ENCODE measurements around the gene PIGBOS1.
"Not testable (repeated sequence)": the region's sequence is repeated elsewhere in the genome, so short reads cannot be mapped to it uniquely, and the experiment has no call there.

PIGBOS1 gene

DNA sequence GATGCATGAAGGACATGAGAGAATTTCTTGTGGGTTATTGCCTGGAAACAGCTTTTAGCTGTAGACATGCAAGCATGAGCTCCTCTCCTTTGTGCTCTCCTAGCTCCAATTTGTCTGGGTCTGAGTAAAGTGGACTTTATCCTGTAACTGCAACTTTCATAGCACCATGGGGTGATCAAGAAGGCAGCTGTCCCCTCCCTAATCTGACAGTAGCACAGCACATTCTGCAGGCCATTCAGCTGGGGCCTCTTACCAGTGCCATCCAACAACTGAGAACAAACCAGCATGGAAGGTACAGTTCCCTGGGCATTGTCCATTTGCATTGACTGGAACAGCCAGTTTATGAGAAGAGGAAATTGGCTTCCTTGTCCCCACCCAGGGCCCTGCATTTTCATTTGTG, 21.6 kb downstream of the PIGBOS1 start:
- no peak for DNase-seq

DNA sequence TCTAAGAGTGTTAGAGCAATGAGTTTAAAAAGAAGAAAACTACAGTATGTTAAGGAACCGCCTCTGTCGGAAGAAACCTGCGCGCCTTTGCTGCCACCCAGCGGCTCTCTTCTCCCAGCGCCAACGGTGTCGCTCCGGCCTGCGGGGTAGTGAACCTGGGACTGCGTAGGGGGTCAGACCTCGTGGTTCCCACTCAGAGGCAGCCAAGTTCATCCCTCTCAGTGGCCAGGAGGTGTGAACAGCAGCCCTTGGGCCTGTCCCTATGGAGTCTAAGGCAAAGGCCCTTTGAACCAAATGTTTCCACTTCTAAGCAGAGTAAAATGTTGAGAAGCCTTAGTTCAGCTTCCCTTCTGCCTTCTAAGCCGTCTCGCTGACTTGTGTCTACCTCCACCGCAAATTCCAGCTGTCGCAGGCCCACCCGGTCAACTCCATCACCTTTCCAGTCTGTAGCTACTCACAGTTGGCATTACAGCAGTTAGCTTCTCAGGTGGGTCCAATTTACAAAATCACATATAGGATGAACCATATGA, 28.3 kb downstream of the PIGBOS1 start:
- peak in 53 of 56 donors; percentile 7 to 85 (median 53) for DNase-seq

DNA sequence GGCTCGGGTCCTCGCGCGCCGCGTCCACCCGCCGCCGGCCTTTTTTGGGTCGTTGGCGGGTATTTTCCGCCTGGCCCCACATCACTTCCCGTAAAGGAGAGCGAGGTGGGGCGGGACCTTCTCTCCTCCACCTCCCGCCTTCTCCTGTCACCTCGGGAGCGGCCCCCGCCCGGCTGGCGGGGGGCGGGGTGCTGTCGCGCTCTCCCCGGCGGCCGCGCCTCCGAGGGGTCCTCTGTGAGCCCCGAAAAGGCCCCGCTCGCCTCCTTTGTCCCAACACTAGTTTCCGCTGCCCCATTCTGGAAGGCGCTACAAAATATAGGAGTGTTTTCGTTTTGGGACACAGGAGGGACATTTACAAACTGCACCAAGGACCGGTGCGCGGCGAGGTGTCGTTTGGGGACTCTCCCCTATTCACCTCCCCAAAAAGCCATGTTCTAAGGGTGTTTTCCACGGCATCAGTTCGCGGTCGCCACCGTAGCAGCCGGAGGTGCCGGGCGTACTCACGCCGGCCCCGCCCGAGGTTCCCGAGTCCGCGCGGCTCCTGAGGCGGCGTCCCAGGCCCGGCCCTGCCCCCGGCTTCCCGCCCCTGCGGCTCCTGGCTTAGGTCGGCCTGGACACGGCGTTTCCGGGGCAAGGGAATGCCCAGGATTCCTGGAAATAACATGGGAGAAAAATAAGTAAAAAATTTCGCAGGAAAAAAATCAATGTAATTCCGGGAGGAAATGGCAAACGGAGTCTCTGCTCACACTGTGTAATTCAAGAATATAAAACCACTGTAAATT, 29.0 kb downstream of the PIGBOS1 start, which contains the start of gene RAB27A:
Gene RAB27A, minus strand, starts transcription at position 68 of the 782 bp plus-strand sequence. CDS start 54,879 bp downstream, outside the sequence.
- peak in 29 of 56 donors; percentile 1 to 41 (median 16) for DNase-seq

DNA sequence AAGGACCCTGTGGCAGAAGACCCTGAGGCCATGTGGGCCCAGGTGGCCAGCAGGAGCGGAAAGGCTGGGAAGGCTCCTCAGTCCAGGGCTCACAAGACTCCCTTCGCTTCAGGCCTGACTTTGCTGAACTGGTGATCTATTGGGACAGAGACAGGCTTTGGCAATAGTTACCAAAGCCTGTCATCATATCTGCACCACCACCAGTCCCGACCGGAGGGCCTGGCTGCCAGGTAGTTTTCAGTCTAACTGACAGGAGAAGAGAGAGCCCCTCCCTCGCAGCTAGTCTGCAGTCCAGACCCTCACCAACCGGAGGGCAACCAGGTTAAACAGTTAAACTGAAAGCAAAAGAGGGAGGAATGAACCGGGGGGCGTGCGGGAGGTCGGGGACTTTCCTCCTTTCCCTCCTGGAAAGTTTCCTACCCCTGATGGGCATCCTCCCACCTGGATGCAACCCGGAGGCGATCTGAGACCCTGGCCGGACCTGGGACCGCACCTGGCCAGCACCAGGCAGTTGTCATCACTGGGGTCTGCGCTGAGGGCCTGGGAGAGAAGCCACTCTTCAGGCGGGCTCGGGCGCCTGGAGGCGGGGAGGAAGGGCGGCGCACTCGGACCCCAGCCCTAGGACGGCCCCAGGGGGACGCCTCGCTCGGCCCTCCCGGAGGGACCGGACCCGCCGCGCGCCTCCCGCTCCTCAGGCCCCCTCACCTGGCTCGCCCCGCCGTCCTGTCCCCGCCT, 29.7 kb downstream of the PIGBOS1 start:
- DNase-seq = peak in 2 of 56 donors; percentile 1 to 12

DNA sequence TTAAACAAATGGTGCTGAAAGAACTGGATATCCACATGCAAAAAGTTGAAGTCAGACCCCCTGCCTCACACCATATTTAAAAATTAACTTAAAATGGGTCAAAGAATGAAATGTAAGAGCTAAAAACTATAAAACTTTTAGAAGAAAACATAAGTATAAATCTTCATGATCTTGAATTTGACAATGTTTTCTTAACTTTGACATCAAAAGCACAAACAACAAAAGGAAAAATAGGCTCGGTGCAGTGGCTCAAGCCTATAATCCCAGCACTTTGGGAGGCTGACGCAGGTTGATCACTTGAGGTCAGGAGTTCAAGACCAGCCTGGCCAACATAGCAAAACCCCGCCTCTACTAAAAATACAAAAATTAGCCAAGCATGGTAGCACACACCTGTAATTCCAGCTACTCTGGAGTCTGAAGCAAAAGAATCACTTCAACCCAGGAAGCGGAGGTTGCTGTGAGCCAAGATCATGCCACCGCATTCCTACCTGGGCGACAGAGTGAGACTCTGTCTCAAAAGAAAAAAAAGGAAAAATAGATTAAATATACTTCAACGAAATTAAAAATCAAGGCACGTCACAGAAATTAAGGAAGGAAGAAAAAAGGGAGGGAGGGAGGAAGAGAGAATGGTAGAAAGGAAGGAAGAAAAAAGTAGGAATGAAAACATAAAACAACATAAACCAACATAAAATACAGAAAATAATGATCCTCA, 30.8 kb downstream of the PIGBOS1 start:
- DNase-seq = no peak

DNA sequence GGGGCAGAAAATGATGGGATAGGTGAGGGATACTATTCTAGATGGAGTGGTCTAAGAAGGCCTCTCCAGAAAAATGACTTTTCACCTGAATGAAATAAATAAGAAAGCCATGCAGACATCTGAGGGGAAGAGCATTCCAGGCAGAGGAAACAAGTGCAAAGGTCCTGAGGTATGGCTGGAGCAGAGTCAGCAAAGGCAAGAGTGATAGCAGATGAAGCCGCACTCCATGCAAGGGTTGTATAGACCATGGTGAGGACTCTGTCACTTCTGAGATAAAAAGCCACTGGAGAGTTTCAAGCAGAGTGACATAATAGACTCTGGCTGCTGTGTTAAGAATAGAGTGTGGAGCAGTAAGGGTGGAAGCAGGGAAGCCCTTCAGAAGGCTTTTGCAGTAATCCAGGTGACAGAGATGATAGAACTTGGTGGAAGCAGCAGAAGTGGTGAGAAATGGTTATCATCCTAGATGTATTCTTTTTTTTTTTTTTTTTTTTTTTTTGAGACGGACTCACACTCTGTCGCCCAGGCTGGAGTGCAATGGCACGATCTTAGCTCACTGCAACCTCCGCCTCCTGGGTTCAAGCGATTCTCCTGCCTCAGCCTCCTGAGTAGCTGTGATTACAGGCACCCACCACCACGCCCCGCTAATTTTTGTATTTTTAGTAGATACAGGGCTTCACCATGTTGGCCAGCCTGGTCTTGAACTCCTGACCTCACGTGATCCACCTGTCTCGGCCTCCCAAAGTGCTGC, 32.3 kb downstream of the PIGBOS1 start:
- DNase-seq = not testable (repeated sequence)

DNA sequence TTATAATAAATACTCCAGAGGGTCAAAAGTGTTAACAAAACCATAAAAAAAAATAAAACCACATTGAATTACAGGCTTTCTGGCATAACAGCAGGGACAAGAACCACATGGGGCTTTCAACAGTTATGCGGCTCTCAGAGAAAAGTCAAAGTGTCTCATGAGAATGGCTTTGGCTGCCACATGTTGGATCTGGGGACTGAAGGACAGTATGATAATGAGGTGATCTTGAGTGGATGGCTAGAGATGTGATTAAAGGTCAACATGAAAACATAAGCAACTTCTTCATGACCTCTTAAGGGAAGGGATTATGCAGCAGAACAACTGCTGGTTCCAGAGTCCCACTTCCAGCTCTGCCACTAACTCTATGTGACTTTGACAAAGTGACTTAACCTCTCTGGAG, 34.5 kb downstream of the PIGBOS1 start:
- DNase-seq = no peak

DNA sequence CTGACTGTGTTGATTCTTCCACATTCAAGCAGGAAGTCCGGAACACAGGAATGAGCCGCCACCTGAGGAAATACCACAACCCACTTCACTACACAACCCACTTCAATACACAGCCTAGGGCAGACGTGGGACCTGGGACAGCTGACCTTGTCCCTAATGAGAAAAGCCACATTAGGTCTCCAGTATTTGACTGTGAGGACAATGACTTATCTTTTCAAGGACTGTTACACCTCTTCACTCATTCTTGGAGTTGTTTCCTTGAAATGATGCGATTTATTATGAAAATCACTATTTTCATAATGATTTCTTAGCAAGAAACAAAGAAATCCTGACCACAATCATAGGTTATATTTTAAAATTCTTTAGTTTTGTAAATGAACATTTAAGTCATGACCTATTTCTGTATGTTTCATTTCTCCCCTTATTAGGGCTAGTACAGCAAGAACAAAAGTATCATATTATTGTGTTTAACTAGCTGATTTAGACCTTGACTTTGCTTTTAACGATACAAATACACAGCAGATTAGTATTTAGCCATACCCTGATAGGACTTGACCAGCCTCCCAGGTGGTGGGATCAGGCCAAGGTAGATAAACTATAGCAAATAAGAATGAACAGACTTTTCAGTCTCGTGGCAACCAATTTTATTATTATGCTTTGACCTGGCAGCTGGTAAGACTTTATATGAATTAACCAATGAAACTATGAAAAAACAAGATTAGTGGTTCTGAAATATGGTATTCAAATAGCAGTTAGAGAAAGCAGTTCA, 35.4 kb downstream of the PIGBOS1 start:
- no peak for DNase-seq

DNA sequence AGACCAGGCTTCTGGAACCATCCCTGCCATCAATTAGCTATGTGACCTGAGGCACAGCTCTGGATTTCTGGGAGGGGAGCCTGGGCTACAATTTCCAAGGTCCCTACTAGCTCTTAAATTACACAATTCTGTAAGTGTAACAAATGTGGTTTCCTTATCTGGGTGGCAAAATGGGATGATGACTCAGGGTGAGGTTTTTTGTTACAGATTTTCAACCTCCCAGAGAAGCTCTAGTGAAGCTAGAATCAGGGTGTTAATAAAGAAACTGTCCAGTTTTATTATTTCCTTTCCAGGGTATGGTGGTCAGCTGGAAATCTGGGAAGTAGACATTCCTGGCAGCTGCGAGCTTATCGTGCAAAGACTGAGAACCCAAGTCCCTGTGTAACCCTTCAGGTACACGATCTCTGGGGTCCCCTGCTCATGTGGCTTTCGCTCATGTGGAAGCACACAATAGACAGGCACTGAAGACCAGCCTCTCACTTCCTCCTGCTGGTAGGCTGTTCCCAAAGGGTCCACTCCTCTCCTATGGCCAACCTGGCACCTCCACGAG, 36.6 kb downstream of the PIGBOS1 start:
- no peak for DNase-seq

DNA sequence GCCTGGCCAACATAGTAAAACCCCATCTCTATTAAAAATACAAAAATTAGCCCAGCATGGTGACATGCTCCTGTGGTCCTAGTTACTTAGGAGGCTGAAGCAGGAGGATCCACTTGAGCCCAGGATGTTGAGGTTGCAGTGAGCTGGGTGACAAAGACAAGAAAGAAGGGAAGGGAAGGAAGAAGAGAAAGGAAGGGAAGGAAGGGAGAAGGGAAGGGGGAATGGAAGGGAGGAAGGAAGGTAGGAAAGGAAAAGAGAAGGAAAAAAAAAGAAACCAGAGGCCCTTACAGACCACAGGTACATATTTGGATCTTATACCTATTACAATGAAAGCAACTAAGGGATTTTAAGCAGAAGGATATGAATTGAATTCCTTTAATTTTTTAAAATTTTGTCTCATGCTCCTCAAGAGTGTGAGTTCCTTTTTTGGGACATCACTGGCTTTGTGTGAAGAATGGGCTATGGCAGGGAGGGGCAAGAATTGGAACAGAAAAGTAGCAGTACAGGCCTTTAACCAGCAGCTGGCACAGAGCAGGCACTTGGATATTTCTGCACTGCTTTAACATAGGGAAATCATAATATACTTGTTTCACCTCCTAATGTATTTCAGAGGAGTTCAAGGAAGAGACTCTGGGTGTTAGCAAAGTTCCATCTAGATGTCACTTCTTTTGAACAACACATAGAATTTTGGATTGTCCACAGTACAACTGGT, 37.2 kb downstream of the PIGBOS1 start:
- DNase-seq = no peak

DNA sequence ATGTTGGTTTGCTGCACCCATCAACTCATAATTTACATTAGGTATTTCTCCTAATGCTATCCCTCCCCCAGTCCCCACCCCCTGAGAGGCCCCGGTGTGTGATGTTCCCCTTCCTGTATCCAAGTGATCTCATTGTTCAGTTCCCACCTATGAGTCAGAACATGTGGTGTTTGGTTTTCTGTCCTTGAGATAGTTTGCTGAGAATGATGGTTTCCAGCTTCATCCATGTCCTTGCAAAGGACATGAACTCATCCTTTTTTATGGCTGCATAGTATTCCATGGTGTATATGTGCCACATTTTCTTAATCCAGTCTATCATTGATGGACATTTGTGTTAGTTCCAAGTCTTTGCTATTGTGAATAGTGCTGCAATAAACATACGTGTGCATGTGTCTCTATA, 38.3 kb downstream of the PIGBOS1 start:
- DNase-seq = not testable (repeated sequence)

DNA sequence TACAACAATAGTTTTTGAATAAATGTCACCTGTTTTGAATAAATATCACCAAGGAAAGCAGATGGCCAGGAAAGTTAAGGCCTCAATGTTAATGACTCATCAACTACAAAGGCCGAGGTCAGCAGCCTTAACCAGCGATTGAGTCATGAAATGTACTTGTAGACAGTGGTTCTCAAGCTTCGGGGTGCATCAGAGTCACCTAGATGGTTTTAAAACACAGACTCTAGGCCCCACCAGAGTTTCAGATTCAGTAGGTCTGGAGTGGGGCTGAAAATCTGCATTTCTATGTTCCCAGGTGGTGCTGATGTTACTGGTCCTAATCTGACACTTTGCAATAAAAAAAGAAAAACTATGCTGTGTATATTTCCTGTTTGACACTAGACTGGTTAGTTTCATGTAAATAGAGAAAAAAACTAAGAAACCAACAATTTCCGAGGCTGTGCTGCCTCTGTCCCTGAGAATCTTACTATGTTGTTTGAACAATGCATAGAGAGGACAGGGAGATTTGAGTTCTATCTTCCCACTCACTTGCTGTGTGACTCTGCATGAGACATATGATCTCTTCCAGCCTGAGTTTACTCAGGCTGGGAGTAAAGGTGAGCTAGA, 39.1 kb downstream of the PIGBOS1 start:
- DNase-seq = no peak

DNA sequence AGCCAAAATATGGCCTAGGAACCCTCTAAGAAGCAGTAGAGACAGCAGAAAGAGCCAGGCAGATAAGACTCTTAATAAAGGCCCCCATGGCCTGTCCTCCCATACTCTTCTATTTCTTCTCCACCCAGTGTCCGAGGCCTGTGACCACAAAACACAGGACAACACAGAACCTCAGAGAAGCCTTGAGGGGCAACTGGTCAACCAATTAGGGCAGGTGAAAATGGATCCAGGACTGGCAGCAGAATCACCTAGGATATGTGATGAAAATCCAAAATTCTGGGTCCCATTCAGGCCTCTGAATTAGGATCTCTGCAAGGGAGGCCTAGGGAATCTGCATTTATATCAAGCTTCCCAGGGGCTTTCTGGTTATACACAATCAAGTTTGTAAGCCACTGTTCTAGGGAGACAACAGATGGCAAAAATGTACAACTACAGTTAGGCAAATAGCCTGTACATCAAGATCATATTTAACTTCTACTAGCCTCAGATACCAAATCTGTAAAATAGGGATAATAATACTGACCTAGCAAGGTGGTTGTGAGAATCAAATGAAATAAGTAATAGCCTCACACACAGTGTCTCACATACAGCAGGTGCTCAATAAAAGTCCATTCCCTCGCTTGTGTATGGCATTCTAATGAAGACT, 39.7 kb downstream of the PIGBOS1 start:
- DNase-seq = no peak

DNA sequence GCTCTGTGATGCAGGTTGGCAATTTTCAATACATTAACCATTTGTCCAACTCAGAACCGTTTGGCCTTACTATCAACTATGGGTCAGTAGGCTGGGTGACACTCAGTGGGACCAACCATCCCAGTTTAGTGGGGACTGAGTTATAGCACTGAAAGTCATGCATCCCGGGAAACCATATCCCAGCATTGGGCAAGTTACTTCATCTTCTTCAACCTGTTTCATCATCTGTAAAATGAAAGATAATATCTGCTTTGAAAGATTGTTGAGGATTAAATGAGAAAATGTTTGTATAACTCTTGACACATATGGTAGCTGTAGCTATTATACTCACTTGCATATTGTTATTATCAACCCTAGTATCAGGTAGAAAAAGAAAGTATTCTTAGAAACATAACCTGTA, 41.2 kb downstream of the PIGBOS1 start:
- no peak for DNase-seq

DNA sequence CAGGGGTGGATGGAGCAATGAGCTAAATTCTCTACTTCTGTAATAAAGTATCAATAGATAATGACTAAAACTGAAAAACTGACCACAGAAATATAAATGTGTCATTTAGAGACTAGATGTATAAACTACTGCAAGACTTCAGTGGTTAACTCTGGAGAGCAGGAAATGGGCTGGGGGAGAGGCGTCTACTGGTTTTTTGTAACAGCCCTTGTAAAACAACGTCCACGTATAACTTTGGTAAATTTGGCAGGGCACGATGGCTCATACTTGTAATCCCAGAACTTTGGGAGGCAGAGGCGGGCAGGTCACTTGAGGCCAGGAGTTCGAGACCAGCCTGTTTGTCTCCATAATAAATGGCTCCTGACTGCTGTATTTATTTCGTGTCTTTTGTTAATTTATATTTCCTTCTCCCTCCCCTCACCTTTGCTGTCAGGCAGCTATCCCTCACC, 41.8 kb downstream of the PIGBOS1 start:
- DNase-seq = no peak

DNA sequence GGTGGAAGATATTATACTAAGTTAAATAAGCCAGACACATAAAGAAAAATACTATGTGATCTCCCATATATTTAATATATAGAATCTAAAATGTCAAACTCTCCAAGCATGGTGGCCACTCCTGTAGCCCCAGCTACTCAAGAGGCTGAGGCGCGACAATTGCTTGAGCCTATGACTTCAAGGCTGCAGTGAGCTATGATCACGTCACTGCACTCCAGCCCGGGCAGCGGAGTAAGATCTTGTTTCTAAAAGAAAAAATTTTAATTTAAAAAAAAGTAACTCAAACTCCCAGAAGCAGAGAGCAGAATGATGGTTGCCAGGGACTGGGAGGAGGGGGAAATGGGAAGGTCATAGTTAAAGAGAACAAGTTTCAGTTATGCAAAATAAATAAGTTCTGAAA, 42.6 kb downstream of the PIGBOS1 start:
- DNase-seq = no peak

DNA sequence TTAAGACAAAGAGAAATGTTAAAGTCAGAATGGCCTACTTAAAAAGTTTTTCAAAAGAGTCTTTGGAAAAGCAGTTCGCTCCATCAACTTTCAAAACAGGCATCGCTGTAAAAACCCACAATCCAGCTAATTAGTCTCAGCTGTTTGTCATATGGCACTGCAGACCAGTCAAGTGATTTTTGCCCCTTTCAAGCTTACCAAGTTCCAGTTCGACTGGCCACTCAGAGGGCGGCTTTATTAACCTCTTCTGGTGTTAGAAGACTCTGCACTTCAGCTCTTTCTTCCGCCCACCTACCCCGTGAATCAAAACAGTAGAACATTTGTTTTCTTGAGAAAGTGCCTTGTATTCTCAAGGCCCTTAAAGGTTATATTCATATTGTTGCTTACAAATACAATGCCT, 48.6 kb downstream of the PIGBOS1 start:
- no peak for DNase-seq

DNA sequence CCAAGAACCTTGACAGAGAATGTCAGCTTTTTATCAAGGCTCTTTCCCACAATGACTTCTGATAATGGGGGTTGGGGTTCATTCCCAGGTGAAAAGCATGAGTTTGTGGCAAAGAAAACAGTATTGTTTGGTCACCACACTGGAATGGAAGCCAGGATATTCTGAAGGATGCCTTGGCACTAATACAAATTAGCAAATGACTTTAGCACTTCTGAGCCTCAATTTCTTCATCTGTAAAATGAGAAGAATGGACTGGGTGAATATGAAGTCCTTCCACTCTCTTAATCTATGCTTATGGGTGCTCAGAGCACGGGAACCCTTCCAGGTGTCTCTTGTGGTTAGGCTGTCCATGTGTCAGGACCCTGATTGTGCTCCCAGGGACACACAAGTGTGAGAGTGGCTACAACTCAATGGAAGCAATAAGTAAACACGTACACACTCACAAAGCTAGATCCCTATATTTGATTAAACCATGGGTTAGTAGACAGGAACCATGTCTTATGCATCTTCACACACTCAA, 50.7 kb downstream of the PIGBOS1 start:
- no peak for DNase-seq
